HFFc6 (cell line): ENCODE data around the gene FTSJ3. TPM values are rescaled to one million over a fixed set of nuclear protein-coding genes. Genes with fewer than 3 reads are reported as not detected.
A peak's percentile ranks its signal among the peaks of the same experiment; 100 is the strongest.
"Not testable (repeated sequence)": the region's sequence is repeated elsewhere in the genome, so short reads cannot be mapped to it uniquely, and the experiment has no call there.

Experiments used
- DNase-seq: peaks from one replicate; pipeline ENCODE4 v3.0.0-alpha.2; 2018
- H3K27ac Mint-ChIP-seq: 2 replicates; pipeline ENCODE4 v1.8.0; 2020; ENCODE audit warnings: mild to moderate bottlenecking, mixed read lengths
- H3K27me3 Mint-ChIP-seq: 2 replicates; pipeline ENCODE4 v1.8.0; 2021; ENCODE audit warnings: mild to moderate bottlenecking, moderate library complexity, mixed read lengths; ENCODE audit not compliant: insufficient read depth
- H3K36me3 Mint-ChIP-seq: 2 replicates; pipeline ENCODE4 v1.8.0; 2021; ENCODE audit warnings: low read depth, mixed read lengths
- H3K4me1 Mint-ChIP-seq: 2 replicates; pipeline ENCODE4 v1.8.0; 2020; ENCODE audit warnings: low read depth, mixed read lengths
- H3K4me3 Mint-ChIP-seq: 2 replicates; pipeline ENCODE4 v1.8.0; 2020; ENCODE audit warnings: mild to moderate bottlenecking, moderate library complexity, mixed read lengths
- H3K9me3 Mint-ChIP-seq: 2 replicates; pipeline ENCODE4 v1.8.0; 2020; ENCODE audit warnings: mild to moderate bottlenecking, mixed read lengths
- CTCF ChIP-seq: fragments of 200-600 bp; sonication (generic); IDR thresholded peaks from 2 replicates; pipeline ENCODE4 v1.5.0; 2021; ENCODE audit warnings: antibody characterized with exemption, mild to moderate bottlenecking
- total RNA-seq, 6 experiments: library from RNA; stranded (reverse); fragmentation: NEBNext Ultra II Directional; extraction: Animal tissue kit (Norgen Biotek cat#: 25700); gene quantifications; 2 replicates in 1 of 6; 3 replicates in 5 of 6; pipeline ENCODE4 v1.2.3, GENCODE V29; 2021

FTSJ3 gene
- total RNA-seq, 6 experiments from 2014 or later: 43.2 to 55.1 (median 47.5) TPM

- Mint-ChIP-seq H3K27ac (peak overlapping the region; percentile 26; the same call in 1 of the 2 replicates), H3K4me1 (peaks cover 7% of the 10 kb centered on the region), H3K36me3 (peaks cover 7% of the 10 kb centered on the region; the same call in 1 of the 2 replicates), H3K27me3 (peaks cover 13% of the 10 kb centered on the region), H3K9me3 (peaks cover 9% of the 10 kb centered on the region), H3K4me3 (peak overlapping the region; percentile 65)
- TF ChIP-seq CTCF: peak; percentile 61
- peak; percentile 50 for DNase-seq
These were observed 21.6 kb upstream of the FTSJ3 start for GRCh38 chr17:63848834-63849689.

- Mint-ChIP-seq H3K4me3 (no peak overlapping the region), H3K4me1 (peaks cover 14% of the 10 kb centered on the region), H3K27ac (no peak overlapping the region), H3K27me3 (peaks cover 13% of the 10 kb centered on the region), H3K9me3 (peaks cover 9% of the 10 kb centered on the region), H3K36me3 (peaks cover 7% of the 10 kb centered on the region; the same call in 1 of the 2 replicates)
- TF ChIP-seq CTCF: no peak
- DNase-seq: no peak
These were observed 20.2 kb upstream of the FTSJ3 start for GRCh38 chr17:63847525-63848249.

- no peak for TF ChIP-seq CTCF
- Mint-ChIP-seq H3K4me3 (no peak overlapping the region), H3K4me1 (peaks cover 24% of the 10 kb centered on the region), H3K9me3 (peaks cover 9% of the 10 kb centered on the region), H3K27ac (no peak overlapping the region), H3K27me3 (peaks cover 10% of the 10 kb centered on the region), H3K36me3 (peaks cover 7% of the 10 kb centered on the region; the same call in 1 of the 2 replicates)
- DNase-seq: no peak
These were observed 18.0 kb upstream of the FTSJ3 start for GRCh38 chr17:63845509-63845908.

GRCh38 chr17:63843910-63844677, 16.6 kb upstream of the FTSJ3 start:
- Mint-ChIP-seq H3K4me3 (peak overlapping the region; percentile 85), H3K9me3 (peaks cover 9% of the 10 kb centered on the region), H3K27ac (peak overlapping the region; percentile 73), H3K27me3 (peaks cover 8% of the 10 kb centered on the region; the same call in 1 of the 2 replicates), H3K4me1 (peaks cover 30% of the 10 kb centered on the region), H3K36me3 (peaks cover 7% of the 10 kb centered on the region; the same call in 1 of the 2 replicates)
- no peak for DNase-seq
- no peak for TF ChIP-seq CTCF

GRCh38 chr17:63843387-63843888, 16.0 kb upstream of the FTSJ3 start:
- DNase-seq, H3K36me3 Mint-ChIP-seq, H3K9me3 Mint-ChIP-seq, H3K27me3 Mint-ChIP-seq: not testable (repeated sequence)
- peaks cover 33% of the 10 kb centered on the region for H3K4me1 Mint-ChIP-seq
- H3K4me3 Mint-ChIP-seq: peak overlapping the region; percentile 85
- H3K27ac Mint-ChIP-seq: peak overlapping the region; percentile 73
